Measurements from ENCODE around the gene SLC7A10.

Gene SLC7A10

DNA sequence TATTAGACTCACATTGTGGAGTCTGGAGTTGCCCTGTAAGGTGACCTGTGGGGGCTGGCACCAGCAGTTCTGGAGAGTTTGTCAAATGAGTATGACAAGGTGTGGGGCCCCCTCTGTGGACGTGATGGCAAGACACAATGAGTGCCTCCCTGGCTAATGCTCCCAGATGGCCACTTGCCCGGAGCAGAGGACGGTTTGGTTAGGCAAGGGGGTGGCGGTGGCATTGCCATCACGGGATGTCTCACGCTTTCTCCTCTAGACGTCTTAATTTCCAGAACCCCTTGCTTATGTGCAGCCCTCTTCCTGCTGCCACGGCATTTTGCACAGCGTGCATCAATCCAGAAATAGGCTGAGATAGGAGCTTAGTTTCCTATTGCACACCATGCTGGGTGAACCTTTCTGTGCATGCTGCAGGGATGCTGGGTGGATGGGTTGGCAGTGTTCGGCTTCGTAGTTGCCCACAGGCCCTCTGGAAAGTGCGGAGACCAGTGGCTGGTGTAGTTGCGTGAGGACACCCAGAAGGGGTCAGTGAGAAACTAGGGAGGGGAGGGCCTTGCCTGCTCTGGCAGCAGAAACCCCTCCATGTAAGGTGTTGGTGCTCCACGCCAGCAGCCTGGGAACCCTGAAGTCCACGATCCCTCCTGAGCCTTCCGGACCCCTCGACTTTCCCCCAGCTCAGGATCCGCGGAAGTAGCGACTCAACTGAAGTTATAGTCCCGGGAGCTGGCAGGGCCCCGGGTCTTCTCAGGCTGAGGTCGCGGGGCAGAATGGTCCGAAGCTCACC is 49.6 kb downstream of the SLC7A10 start:
- DNase-seq (ENCODE audit: low spot score), result no peak
- TF ChIP-seq, protein P1, sequence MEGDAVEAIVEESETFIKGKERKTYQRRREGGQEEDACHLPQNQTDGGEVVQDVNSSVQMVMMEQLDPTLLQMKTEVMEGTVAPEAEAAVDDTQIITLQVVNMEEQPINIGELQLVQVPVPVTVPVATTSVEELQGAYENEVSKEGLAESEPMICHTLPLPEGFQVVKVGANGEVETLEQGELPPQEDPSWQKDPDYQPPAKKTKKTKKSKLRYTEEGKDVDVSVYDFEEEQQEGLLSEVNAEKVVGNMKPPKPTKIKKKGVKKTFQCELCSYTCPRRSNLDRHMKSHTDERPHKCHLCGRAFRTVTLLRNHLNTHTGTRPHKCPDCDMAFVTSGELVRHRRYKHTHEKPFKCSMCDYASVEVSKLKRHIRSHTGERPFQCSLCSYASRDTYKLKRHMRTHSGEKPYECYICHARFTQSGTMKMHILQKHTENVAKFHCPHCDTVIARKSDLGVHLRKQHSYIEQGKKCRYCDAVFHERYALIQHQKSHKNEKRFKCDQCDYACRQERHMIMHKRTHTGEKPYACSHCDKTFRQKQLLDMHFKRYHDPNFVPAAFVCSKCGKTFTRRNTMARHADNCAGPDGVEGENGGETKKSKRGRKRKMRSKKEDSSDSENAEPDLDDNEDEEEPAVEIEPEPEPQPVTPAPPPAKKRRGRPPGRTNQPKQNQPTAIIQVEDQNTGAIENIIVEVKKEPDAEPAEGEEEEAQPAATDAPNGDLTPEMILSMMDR (IDR thresholded peaks at IDR 0.05; ENCODE audit: borderline replicate concordance, control extremely low read depth, extremely low read depth, insufficient read depth, missing control alignments), result no peak
- in situ Hi-C loops (cut with MboI; ENCODE audit: low sequenced_read_pairs, unreplicated experiment), result no loop called here

DNA sequence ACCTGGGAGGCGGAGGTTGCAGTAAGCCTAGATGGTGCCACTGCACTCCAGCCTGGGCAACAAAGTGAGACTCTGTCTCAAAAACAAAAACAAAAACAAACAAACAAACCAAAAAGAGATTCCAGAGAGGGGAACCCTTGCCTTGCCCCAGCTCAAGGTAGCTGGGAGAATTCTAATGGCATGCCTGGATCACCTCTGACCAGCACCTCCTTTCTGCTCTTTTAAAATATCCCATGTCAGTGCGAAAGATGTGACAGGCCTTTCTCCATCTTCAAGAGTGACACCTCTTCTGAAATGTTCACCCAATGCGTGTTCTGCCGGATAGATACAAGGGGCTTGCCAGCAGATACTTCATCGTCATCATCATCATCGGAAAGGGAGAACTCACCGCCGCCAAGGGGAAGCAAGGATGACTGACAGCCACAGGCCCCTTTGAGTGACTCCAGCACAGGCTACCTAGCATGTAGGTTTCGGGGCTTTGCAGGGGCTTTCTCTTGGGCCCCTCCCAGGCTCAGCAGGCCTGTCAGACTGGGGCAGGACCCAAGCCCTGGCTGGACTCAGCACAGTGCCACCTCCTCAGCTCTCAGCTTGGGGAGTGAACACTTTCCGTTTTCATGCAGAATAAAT is 50.4 kb downstream of the SLC7A10 start:
- DNase-seq (ENCODE audit: low spot score), result no peak
- in situ Hi-C loops (cut with MboI; ENCODE audit: low sequenced_read_pairs, unreplicated experiment), result no loop called here

DNA sequence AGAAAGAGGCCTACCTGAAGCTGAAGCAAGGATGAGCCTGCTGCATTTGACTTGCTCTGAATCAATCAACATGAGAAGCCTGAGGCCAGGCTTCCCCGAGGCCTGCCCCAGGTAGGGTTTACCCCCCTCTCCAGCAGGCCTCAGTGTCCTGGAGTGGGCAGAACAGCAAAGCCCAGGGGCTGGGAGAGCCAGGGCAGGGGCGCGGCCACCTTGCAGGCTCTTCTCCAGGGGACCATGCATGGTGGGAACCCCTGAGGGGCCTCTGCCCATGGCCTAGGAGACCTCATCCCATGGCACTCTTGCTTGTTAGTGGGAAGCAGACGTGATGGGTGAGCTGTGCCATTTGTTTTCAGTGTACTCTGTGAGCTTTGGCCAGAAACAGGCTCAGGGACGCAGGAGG is 51.5 kb downstream of the SLC7A10 start:
- in situ Hi-C loops (cut with MboI; ENCODE audit: low sequenced_read_pairs, unreplicated experiment), result no loop called here
- TF ChIP-seq, protein P1 (IDR thresholded peaks at IDR 0.05; ENCODE audit: borderline replicate concordance, control extremely low read depth, extremely low read depth, insufficient read depth, missing control alignments), result no peak
- no peak for DNase-seq (ENCODE audit: low spot score)

More for the DNA sequence above, 50.4 kb downstream of the SLC7A10 start:
- TF ChIP-seq, protein P1 (IDR thresholded peaks at IDR 0.05; ENCODE audit: borderline replicate concordance, control extremely low read depth, extremely low read depth, insufficient read depth, missing control alignments), result no peak

DNA sequence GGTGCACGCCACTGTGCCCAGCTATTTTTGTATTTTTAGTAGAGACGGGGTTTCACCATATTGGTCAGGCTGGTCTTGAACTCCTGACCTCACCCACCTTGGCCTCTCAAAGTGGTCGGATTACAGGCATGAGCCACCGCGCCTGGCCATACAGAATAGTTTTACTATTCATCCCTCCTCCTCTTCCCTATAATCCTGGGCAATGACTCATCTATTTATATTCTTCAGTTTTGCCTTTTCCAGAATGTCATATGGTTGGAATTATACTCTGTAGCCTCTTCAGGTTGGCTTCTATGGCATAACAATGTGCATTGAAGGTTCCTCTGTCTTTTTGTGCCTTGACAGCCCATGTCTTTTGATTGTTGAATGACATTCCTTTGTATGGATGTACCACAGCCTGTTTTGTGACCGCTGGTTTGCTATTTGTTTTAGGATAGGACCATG is 53.7 kb downstream of the SLC7A10 start:
- TF ChIP-seq, protein P1 (IDR thresholded peaks at IDR 0.05; ENCODE audit: borderline replicate concordance, control extremely low read depth, extremely low read depth, insufficient read depth, missing control alignments), result no peak
- in situ Hi-C loops (cut with MboI; ENCODE audit: low sequenced_read_pairs, unreplicated experiment), result no loop called here
- no peak for DNase-seq (ENCODE audit: low spot score)

DNA sequence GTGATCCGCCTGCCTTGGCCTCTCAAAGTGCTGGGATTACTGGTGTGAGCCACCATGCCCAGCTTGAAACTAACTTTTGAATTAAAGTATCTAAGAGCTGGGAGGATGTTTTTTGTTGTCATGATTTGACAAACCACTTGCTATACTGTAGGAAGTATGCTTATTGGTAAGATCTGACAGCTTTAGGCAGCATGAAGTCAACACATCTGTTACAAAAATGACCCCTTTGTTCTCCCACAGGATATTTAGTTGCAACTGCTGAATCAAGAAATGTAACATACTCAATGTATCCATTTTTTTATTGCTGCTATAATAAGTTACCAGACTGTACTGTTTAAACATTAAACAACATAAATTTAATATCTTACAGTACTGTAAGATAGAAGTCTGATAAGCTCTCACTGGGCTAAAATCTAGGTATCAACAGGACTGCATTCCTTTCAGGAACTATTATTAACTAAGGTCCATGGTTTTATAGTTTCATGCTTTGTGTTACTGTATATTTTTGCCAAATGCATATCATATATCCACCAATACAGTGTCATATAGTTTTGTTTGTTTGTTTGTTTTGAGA is 54.3 kb downstream of the SLC7A10 start:
- TF ChIP-seq, protein P1 (IDR thresholded peaks at IDR 0.05; ENCODE audit: borderline replicate concordance, control extremely low read depth, extremely low read depth, insufficient read depth, missing control alignments), result no peak
- in situ Hi-C loops (cut with MboI; ENCODE audit: low sequenced_read_pairs, unreplicated experiment), result no loop called here
- DNase-seq (ENCODE audit: low spot score), result no peak

DNA sequence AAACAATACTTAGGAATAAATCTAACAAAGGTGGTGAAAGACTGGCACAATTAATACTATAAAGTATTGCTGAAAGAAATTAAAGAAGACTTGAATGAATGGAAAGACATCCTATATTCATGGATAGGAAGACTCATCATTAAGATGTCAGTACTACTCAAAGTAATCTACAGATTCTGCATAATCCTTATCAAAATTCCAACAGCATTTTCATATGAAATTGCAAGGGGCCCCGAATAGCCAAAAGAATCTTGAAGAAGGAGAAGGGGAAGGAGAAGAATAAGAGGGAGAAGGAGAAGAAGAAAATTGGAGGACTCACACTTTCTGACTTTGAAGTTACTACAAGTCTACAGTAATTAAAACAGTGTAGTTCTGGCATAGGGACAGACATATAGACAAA is 57.1 kb downstream of the SLC7A10 start:
- TF ChIP-seq, protein P1 (IDR thresholded peaks at IDR 0.05; ENCODE audit: borderline replicate concordance, control extremely low read depth, extremely low read depth, insufficient read depth, missing control alignments), result no peak

More for the DNA sequence above, 57.1 kb downstream of the SLC7A10 start:
- in situ Hi-C loops (cut with MboI; ENCODE audit: low sequenced_read_pairs, unreplicated experiment), result no loop called here
- DNase-seq (ENCODE audit: low spot score), result no peak
